Left lung (tissue), 10 donors: Measurements from ENCODE around the gene PUS10. TPM values are rescaled to one million over a fixed set of nuclear protein-coding genes. Genes with fewer than 3 reads are reported as not detected.
A peak's percentile ranks its signal among the peaks of the same experiment; 100 is the strongest.

Experiments used
- ATAC-seq: fragments of 200-7000 bp; cut with Tn5 transposase; one replicate; pipeline ENCODE4 v1.9.1; 2020; ENCODE audit warnings: moderate library complexity
- DNase-seq, 4 donors: peaks; one replicate each; pipeline ENCODE4 v3.0.0-alpha.2; 2013 to 2020
- H3K27ac ChIP-seq, 2 donors: fragments of 200-600 bp; sonication (generic) in 1 of 2; one replicate each; pipeline versions ENCODE4 v1.5.0 to v1.8.0; 2020 to 2021
- H3K27me3 ChIP-seq, 2 donors: fragments of 200-600 bp; sonication (generic) in 1 of 2; one replicate each; pipeline versions ENCODE4 v1.5.0 to v1.8.0; 2020 to 2021
- H3K36me3 ChIP-seq, 2 donors: fragments of 200-600 bp; sonication (generic) in 1 of 2; one replicate each; pipeline versions ENCODE4 v1.5.0 to v1.8.0; 2020 to 2021
- H3K4me1 ChIP-seq, 2 donors: fragments of 200-600 bp; one replicate each; pipeline ENCODE4 v1.8.0; 2021
- H3K4me3 ChIP-seq, 2 donors: fragments of 200-600 bp; sonication (generic) in 1 of 2; one replicate each; pipeline versions ENCODE4 v1.5.0 to v1.8.0; 2020 to 2021; ENCODE audit warnings: mild to moderate bottlenecking in 1 of 2
- H3K9me3 ChIP-seq, 2 donors: fragments of 200-600 bp; sonication (generic) in 1 of 2; one replicate each; pipeline versions ENCODE4 v1.5.0 to v1.8.0; 2020 to 2021
- intact Hi-C, 2 donors: fragments of 100-400 bp; cut with DNase I; formaldehyde crosslinking; loops; one replicate each; pipeline versions ENCODE4 v1.11.2 to v1.14.2; 2022
- polyA plus RNA-seq, 6 donors: library from polyadenylated mRNA; unstranded; fragments of 120-200 nt; gene quantifications; one replicate each; pipeline ENCODE4 v1.2.1, GENCODE V29; 2013; ENCODE audit not compliant: insufficient read length in 6 of 6
- total RNA-seq, 2 donors: library from RNA; stranded (reverse); fragmentation: NEBNext Ultra II Directional; extraction: Animal tissue kit (Norgen Biotek cat#: 25700); gene quantifications; one replicate each; pipeline ENCODE4 v1.2.1, GENCODE V29; 2021
- TF ChIP-seq, protein P1 (sequence below), 2 donors: fragments of 200-600 bp; sonication (generic) in 1 of 2; IDR thresholded peaks; one replicate each; pipeline versions ENCODE4 v1.5.0 to v1.8.0; 2021; ENCODE audit warnings: antibody characterized with exemption in 2 of 2
- donor health status: DM: no; HTN: yes; CAD: no.
- donor health status: DM: no; HTN: no; CAD: no.

The PUS10 gene
- total and polyA plus RNA-seq, 8 donors: 8.6 to 16.1 (median 12.2) TPM

DNA sequence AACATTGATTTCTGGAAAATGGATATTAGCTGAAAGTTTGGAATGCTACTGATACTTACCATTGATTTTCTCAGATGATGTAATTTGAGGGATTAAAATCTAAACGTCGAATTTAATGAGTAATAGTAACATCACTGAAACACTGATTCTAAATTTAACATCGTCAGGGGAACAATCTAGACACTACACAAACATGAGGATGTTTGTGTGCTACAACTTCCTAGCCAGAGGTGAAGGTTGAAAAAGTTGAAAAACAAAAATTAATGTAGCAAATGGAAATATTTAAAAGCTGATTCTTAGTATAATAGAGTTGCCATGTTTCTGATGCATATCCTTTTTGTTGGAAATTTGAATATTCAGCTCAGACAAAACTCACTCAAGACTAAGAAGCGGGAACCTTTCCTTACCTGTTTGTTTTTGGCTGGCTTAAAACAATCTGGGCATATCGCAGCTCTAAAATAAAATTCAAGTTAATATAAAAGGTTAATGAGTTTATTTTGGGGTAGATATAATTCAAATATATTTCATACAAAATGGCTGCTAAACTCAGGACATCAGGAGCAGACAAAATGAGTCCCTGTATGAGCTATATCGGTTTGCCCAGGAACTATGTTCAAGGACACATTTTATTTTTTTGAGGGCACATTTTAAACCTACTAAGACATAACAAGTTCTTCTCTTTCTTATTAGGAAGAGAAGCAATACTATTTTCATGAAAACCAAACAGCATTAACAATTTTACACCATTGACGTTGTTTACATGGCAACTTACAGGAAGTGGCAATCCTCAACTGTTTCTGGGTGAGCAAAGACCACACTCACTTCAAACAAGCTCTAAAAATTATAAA, 53.2 kb downstream of the PUS10 start:
- Histone ChIP-seq H3K4me3 (no peak overlapping the region), H3K9me3 (no peaks in the 10 kb centered on the region), H3K4me1 (peaks cover 0 to 18% of the 10 kb centered on the region in 2 donors), H3K27ac (no peak overlapping the region), H3K27me3 (no peaks in the 10 kb centered on the region), H3K36me3 (no peaks in the 10 kb centered on the region)
- peak in 1 of 4 donors; percentile 2 for DNase-seq
- no peak for ATAC-seq
- TF ChIP-seq, protein P1, sequence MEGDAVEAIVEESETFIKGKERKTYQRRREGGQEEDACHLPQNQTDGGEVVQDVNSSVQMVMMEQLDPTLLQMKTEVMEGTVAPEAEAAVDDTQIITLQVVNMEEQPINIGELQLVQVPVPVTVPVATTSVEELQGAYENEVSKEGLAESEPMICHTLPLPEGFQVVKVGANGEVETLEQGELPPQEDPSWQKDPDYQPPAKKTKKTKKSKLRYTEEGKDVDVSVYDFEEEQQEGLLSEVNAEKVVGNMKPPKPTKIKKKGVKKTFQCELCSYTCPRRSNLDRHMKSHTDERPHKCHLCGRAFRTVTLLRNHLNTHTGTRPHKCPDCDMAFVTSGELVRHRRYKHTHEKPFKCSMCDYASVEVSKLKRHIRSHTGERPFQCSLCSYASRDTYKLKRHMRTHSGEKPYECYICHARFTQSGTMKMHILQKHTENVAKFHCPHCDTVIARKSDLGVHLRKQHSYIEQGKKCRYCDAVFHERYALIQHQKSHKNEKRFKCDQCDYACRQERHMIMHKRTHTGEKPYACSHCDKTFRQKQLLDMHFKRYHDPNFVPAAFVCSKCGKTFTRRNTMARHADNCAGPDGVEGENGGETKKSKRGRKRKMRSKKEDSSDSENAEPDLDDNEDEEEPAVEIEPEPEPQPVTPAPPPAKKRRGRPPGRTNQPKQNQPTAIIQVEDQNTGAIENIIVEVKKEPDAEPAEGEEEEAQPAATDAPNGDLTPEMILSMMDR (IDR thresholded peaks at IDR 0.05): no peak
- intact Hi-C loops: no loop called here

DNA sequence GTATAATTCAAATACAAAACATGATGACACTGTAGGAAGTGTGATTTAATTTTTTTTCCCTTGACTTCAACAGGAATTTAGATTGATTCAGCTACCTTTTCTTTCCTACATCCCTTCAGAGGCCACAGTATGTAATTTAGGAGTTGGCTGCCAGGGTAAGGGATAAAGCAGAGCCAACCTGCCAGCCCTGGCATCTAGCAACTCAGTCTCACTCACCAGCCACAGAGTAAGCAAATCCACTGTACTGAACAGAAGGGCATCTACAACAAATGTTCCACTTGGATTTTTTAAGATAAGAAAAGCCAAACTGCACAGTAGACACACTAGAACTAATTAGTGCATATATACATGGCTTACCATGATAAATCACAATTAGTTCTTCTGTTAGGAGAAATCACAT, 54.9 kb downstream of the PUS10 start:
- ATAC-seq (no peak), DNase-seq (no peak)
- no peak overlapping the region for H3K4me3 ChIP-seq
- no peaks in the 10 kb centered on the region for H3K27me3 ChIP-seq
- no peaks in the 10 kb centered on the region for H3K36me3 ChIP-seq
- intact Hi-C loops: no loop called here
- peaks cover 0 to 18% of the 10 kb centered on the region in 2 donors for H3K4me1 ChIP-seq
- TF ChIP-seq, protein P1 (IDR thresholded peaks at IDR 0.05): no peak
- H3K27ac ChIP-seq: no peak overlapping the region
- no peaks in the 10 kb centered on the region for H3K9me3 ChIP-seq

DNA sequence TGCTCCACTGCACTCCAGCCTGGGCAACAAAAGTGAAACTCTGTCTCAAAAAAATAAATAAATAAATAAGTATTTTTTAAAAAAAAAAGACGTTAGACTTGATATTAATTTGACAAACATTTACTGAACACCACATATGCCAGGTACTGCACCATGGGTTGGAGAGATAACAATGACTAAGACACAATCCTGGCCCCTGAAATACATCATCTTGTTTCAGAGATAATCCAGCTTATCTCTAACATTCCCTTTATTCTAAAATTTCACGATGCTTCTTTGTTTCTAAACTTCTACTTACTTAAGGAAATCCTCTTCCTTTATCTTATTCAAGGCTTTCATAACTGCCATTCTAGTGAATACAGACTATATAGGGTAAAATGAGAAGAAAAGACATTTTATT, 55.5 kb downstream of the PUS10 start:
- Histone ChIP-seq H3K4me3 (no peak overlapping the region), H3K9me3 (no peaks in the 10 kb centered on the region), H3K36me3 (no peaks in the 10 kb centered on the region), H3K4me1 (peaks cover 0 to 18% of the 10 kb centered on the region in 2 donors), H3K27ac (no peak overlapping the region), H3K27me3 (no peaks in the 10 kb centered on the region)
- no peak for ATAC-seq
- intact Hi-C loops: no loop called here
- TF ChIP-seq, protein P1 (IDR thresholded peaks at IDR 0.05): no peak
- DNase-seq: no peak

DNA sequence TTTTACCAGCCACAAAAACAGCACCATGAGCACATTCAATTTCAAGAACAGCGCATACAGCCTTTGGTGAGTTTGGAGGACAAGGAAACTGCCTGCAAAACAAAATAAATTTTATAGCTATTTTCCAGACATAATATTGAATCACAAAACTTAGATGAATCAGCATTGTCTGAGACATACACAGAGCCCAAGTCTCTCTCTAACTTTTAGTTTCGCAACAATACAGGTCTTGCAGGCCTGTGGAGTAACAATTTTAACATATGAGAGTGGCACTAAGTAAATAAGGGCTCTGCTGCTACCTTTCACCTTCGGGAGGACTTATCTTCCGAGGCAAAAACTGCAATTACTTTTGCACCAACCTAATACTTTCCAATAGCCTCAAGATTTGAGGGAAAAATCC, 56.6 kb downstream of the PUS10 start:
- Histone ChIP-seq H3K27me3 (no peaks in the 10 kb centered on the region), H3K27ac (no peak overlapping the region), H3K4me3 (no peak overlapping the region), H3K36me3 (no peaks in the 10 kb centered on the region), H3K9me3 (no peaks in the 10 kb centered on the region), H3K4me1 (peaks cover 0 to 18% of the 10 kb centered on the region in 2 donors)
- DNase-seq (peak in 1 of 4 donors; percentile 19), ATAC-seq (peak; percentile 95)
- TF ChIP-seq, protein P1 (IDR thresholded peaks at IDR 0.05): no peak
- intact Hi-C loops: no loop called here

DNA sequence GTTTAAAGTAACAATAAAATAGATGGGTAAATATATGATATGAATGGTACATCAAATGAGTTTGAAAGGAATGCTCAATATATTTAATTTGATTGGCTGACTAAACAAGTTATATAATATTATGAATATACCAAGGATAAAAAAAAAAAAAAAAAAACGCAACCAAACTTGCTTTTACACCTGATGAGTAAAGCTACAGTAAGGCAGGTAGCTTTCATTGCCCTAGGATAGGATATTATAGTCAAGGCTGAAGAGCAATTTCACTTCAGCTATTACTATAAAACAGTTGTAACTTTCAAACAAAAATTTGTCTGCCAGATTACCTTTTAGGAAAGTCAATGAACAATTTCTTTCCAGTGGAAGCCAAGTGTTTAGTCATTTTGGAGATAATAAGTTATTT, 57.3 kb downstream of the PUS10 start:
- Histone ChIP-seq H3K36me3 (no peaks in the 10 kb centered on the region), H3K27ac (no peak overlapping the region), H3K4me1 (peaks cover 0 to 18% of the 10 kb centered on the region in 2 donors), H3K27me3 (no peaks in the 10 kb centered on the region), H3K4me3 (no peak overlapping the region), H3K9me3 (no peaks in the 10 kb centered on the region)
- intact Hi-C loops: no loop called here
- TF ChIP-seq, protein P1 (IDR thresholded peaks at IDR 0.05): no peak
- DNase-seq (no peak), ATAC-seq (no peak)
